ENCODE measurements around the gene ACR.
"Not testable (repeated sequence)": the region's sequence is repeated elsewhere in the genome, so short reads cannot be mapped to it uniquely, and the experiment has no call there.

Gene ACR

DNA sequence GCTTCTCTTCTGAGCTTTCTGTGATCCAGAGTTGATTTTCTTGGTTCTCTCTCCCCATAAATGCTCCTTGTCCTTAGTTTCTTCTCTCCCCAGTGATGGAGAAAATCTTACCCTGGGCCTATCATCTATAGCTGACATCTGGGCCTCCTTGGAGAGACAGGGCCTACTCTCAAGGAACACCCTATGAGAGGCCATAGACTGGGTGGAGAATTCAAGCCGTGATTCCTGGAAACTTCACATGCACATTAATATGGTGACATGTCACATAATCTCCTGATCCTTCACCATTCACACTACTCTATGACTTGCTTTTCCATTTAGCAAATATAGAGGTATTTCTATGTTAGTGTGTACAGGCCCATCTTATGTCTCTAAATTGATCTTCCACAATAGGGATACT lies 9.5 kb downstream of the ACR start:
- H3K36me3 ChIP-seq (ENCODE audit: insufficient read depth, low read length); H3K9ac ChIP-seq (ENCODE audit: low read depth, low read length); H3K9me3 ChIP-seq (ENCODE audit: control insufficient read depth, insufficient read depth, low read length); H3K4me1 ChIP-seq (ENCODE audit: insufficient read depth, low read length): not testable (repeated sequence)

DNA sequence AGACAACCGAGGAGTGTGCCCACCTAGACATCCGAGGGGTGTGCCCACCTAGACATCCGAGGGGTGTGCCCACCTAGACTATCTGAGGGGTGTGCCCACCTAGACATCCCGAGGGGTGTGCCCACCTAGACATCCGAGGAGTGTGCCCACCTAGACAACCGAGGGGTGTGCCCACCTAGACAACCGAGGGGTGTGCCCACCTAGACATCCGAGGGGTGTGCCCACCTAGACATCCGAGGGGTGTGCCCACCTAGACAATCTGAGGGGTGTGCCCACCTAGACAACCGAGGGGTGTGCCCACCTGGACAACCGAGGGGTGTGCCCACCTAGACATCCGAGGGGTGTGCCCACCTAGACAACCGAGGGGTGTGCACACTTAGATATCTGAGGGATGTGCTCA lies 10.6 kb downstream of the ACR start:
- not testable (repeated sequence) for H3K4me1 ChIP-seq (ENCODE audit: insufficient read depth, low read length); H3K9ac ChIP-seq (ENCODE audit: low read depth, low read length); H3K9me3 ChIP-seq (ENCODE audit: control insufficient read depth, insufficient read depth, low read length); H3K36me3 ChIP-seq (ENCODE audit: insufficient read depth, low read length)

GRCh38 chr22:50749302-50750074 lies 11.5 kb downstream of the ACR start:
- not testable (repeated sequence) for H3K36me3 ChIP-seq (ENCODE audit: insufficient read depth, low read length); H3K4me1 ChIP-seq (ENCODE audit: insufficient read depth, low read length)

DNA sequence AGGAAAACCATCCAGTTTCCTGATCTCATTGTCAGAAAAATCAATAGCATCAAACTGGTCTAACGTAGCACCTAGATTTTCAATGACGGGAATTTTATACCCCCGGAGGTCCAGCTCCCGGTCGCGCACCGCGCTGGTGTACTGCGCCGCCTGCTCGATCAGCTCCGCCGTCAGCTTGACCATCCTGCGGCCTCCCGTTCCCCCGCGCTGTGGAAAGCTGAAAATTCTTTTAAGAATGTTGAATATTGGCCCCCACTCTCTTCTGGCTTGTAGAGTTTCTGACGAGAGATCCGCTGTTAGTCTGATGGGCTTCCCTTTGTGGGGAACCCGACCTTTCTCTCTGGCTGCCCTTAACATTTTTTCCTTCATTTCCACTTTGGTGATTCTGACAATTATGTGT lies 17.2 kb downstream of the ACR start:
- H3K9me3 ChIP-seq (ENCODE audit: control insufficient read depth, insufficient read depth, low read length); H3K4me1 ChIP-seq (ENCODE audit: insufficient read depth, low read length); H3K36me3 ChIP-seq (ENCODE audit: insufficient read depth, low read length); H3K9ac ChIP-seq (ENCODE audit: low read depth, low read length): not testable (repeated sequence)

More at GRCh38 chr22:50749302-50750074, 11.5 kb downstream of the ACR start:
- not testable (repeated sequence) for H3K9ac ChIP-seq (ENCODE audit: low read depth, low read length); H3K9me3 ChIP-seq (ENCODE audit: control insufficient read depth, insufficient read depth, low read length)

DNA sequence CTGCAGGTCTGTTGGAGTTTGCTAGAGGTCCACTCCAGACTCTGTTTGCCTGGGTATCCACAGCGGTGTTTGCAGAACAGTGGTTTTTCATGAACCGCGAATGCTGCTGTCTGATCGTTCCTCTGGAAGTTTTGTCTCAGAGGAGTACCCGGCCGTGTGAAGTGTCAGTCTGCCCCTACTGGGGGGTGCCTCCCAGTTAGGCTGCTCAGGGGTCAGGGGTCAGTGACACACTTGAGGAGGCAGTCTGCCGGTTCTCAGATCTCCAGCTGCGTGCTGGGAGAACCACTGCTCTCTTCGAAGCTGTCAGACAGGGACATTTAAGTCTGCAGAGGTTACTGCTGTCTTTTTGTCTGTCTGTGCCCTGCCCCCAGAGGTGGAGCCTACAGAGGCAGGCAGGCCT lies 18.4 kb downstream of the ACR start:
- H3K4me1 ChIP-seq (ENCODE audit: insufficient read depth, low read length); H3K36me3 ChIP-seq (ENCODE audit: insufficient read depth, low read length); H3K9me3 ChIP-seq (ENCODE audit: control insufficient read depth, insufficient read depth, low read length); H3K9ac ChIP-seq (ENCODE audit: low read depth, low read length): not testable (repeated sequence)

DNA sequence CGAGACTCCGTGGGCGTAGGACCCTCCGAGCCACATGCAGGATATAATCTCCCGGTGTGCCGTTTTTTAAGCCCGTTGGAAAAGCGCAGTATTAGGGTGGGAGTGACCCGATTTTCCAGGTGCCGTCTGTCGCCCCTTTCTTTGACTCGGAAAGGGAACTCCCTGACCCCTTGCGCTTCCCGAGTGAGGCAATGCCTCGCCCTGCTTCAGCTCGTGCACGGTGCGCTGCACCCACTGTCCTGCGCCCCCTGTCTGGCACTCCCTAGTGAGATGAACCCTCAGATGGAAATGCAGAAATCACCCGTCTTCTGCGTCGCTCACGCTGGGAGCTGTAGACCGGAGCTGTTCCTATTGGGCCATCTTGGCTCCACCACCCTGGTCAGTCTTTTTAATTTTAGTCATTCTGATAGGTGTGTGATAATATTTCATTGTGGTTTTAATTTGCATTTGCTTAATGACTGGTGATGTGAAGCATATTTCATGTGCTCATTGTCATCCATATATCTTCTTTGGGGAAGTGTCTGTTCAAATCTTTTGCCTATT lies 19.0 kb downstream of the ACR start:
- not testable (repeated sequence) for H3K4me1 ChIP-seq (ENCODE audit: insufficient read depth, low read length); H3K36me3 ChIP-seq (ENCODE audit: insufficient read depth, low read length); H3K9me3 ChIP-seq (ENCODE audit: control insufficient read depth, insufficient read depth, low read length)
- H3K9ac ChIP-seq (ENCODE audit: low read depth, low read length): peak overlapping the region; percentile 50

DNA sequence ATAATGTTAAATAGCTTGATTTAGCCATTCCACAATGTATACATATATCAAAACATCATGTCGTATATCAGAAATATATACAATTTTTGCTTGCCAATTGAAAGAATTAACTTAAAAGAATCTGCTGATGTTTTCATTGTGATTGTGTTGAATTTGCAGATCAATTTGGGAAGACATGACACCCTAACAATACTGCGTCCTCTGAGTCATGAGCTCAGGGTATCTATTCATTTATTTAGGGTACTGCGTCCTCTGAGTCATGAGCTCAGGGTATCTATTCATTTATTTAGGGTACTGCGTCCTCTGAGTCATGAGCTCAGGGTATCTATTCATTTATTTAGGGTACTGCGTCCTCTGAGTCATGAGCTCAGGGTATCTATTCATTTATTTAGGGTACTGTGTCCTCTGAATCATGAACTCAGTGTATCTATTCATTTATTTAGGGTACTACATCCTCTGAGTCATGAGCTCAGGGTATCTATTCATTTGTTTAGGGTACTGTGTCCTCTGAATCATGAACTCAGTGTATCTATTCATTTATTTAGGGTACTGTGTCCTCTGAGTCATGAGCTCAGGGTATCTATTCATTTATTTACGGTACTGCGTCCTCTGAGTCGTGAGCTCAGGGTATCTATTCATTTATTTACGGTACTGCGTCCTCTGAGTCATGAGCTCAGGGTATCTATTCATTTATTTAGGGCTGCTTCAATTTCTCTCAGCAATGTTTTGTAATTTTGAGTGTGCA lies 21.8 kb downstream of the ACR start:
- not testable (repeated sequence) for H3K4me1 ChIP-seq (ENCODE audit: insufficient read depth, low read length)

DNA sequence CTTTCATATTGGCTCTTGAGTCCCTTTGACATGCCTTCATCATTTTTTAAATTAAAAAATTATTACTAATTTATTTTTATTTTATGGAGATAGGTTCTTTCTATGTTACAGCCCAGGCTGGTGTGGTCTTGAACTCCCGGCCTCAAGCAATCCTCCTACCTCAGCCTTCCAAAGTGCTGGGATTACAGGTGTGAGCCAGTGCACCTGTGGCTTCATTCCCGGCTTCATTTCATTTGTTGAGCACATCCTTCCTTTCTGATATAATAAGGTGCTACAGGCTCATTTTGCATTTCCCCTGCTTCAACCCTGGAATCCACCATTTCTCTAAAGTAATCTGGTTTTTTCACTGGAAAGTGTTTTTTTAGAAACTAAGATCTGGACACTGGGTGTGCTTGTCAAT lies 23.8 kb downstream of the ACR start:
- H3K4me1 ChIP-seq (ENCODE audit: insufficient read depth, low read length); H3K9me3 ChIP-seq (ENCODE audit: control insufficient read depth, insufficient read depth, low read length); H3K36me3 ChIP-seq (ENCODE audit: insufficient read depth, low read length): not testable (repeated sequence)

More for the DNA sequence above, 21.8 kb downstream of the ACR start:
- H3K9me3 ChIP-seq (ENCODE audit: control insufficient read depth, insufficient read depth, low read length); H3K36me3 ChIP-seq (ENCODE audit: insufficient read depth, low read length); H3K9ac ChIP-seq (ENCODE audit: low read depth, low read length): not testable (repeated sequence)

GRCh38 chr22:50764288-50764687 lies 26.3 kb downstream of the ACR start:
- H3K9me3 ChIP-seq (ENCODE audit: control insufficient read depth, insufficient read depth, low read length); H3K9ac ChIP-seq (ENCODE audit: low read depth, low read length); H3K4me1 ChIP-seq (ENCODE audit: insufficient read depth, low read length); H3K36me3 ChIP-seq (ENCODE audit: insufficient read depth, low read length): not testable (repeated sequence)

More for the DNA sequence above, 23.8 kb downstream of the ACR start:
- not testable (repeated sequence) for H3K9ac ChIP-seq (ENCODE audit: low read depth, low read length)

GRCh38 chr22:50775132-50775531 lies 37.1 kb downstream of the ACR start:
- H3K4me1 ChIP-seq (ENCODE audit: insufficient read depth, low read length); H3K9ac ChIP-seq (ENCODE audit: low read depth, low read length); H3K9me3 ChIP-seq (ENCODE audit: control insufficient read depth, insufficient read depth, low read length); H3K36me3 ChIP-seq (ENCODE audit: insufficient read depth, low read length): not testable (repeated sequence)

DNA sequence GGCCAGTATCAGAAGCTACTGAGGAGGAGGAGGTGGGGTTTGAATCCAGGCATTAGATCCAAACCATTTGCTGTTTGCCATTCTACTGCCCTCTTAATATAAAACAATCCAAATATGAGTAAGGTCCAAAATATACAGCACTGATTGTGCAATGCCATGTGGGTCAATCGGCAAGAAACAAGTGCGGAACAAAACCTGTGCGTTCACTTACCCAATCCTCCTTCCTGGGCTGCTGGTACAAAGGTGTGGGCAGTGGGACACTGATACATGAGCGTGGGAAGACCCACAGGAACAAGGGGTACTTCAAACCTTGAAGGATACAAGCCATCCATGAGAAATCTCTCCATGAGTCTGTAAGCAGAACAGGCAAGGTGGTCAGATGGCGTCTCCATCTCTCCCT lies 39.6 kb downstream of the ACR start:
- H3K9ac ChIP-seq (ENCODE audit: low read depth, low read length); H3K9me3 ChIP-seq (ENCODE audit: control insufficient read depth, insufficient read depth, low read length); H3K4me1 ChIP-seq (ENCODE audit: insufficient read depth, low read length); H3K36me3 ChIP-seq (ENCODE audit: insufficient read depth, low read length): not testable (repeated sequence)

- not testable (repeated sequence) for H3K36me3 ChIP-seq (ENCODE audit: insufficient read depth, low read length); H3K4me1 ChIP-seq (ENCODE audit: insufficient read depth, low read length); H3K9ac ChIP-seq (ENCODE audit: low read depth, low read length); H3K9me3 ChIP-seq (ENCODE audit: control insufficient read depth, insufficient read depth, low read length)
These were observed 42.2 kb downstream of the ACR start for GRCh38 chr22:50780244-50780643.

- H3K9me3 ChIP-seq (ENCODE audit: control insufficient read depth, insufficient read depth, low read length); H3K4me1 ChIP-seq (ENCODE audit: insufficient read depth, low read length); H3K36me3 ChIP-seq (ENCODE audit: insufficient read depth, low read length); H3K9ac ChIP-seq (ENCODE audit: low read depth, low read length): not testable (repeated sequence)
These were observed 44.2 kb downstream of the ACR start for GRCh38 chr22:50782253-50782652.

GRCh38 chr22:50783033-50783879 lies 45.3 kb downstream of the ACR start, which contains the start of gene RABL2B:
Gene RABL2B, minus strand, starts transcription at chr22:50783636. Its CDS starts 1,342 bp downstream, at chr22:50782294.
- H3K36me3 ChIP-seq (ENCODE audit: insufficient read depth, low read length); H3K9me3 ChIP-seq (ENCODE audit: control insufficient read depth, insufficient read depth, low read length); H3K4me1 ChIP-seq (ENCODE audit: insufficient read depth, low read length): not testable (repeated sequence)
- peak within 1 kb of the TSS; percentile 42; the same call in 1 of the 2 replicates for H3K9ac ChIP-seq (ENCODE audit: low read depth, low read length)

Data from ES-I3 (cell line).